LoVo (cell line): ENCODE data around the gene GPR3.
A peak's percentile ranks its signal among the peaks of the same experiment; 100 is the strongest.
"Not testable (repeated sequence)": the region's sequence is repeated elsewhere in the genome, so short reads cannot be mapped to it uniquely, and the experiment has no call there.

Source experiments
- DNase-seq: peaks from one replicate; pipeline ENCODE4 v3.0.0-alpha.2; 2016; ENCODE audit warnings: low spot score

Gene GPR3

GRCh38 chr1:27380224-27380623, 12.2 kb upstream of the GPR3 start:
- no peak for DNase-seq

GRCh38 chr1:27380766-27381733, 11.4 kb upstream of the GPR3 start:
- no peak for DNase-seq

GRCh38 chr1:27381969-27382762, 10.3 kb upstream of the GPR3 start:
- no peak for DNase-seq

- peak; percentile 68 for DNase-seq
Measured at GRCh38 chr1:27383039-27383605, 9.3 kb upstream of the GPR3 start, which contains the start of gene CD164L2. Gene CD164L2 (minus strand): TSS chr1:27383333. CDS start chr1:27383239, 94 bp downstream.

- no peak for DNase-seq
Measured at GRCh38 chr1:27383661-27384060, 8.8 kb upstream of the GPR3 start.

- DNase-seq: not testable (repeated sequence)
Measured at GRCh38 chr1:27384797-27385196, 7.6 kb upstream of the GPR3 start.

GRCh38 chr1:27388337-27389005, 4.0 kb upstream of the GPR3 start:
- peak; percentile 69 for DNase-seq

- DNase-seq: no peak
Measured at GRCh38 chr1:27391511-27392095, 819 bp upstream of the GPR3 start.

- DNase-seq: peak; percentile 22
Measured at GRCh38 chr1:27392778-27393635, 585 bp downstream of the GPR3 start.

- DNase-seq: no peak
Measured at GRCh38 chr1:27393641-27394281, 1.3 kb downstream of the GPR3 start.

GRCh38 chr1:27394282-27394658, 1.8 kb downstream of the GPR3 start:
- DNase-seq: no peak

GRCh38 chr1:27394925-27395324, 2.5 kb downstream of the GPR3 start:
- DNase-seq: no peak

- peak; percentile 66 for DNase-seq
Measured at GRCh38 chr1:27395441-27396195, 3.2 kb downstream of the GPR3 start.

GRCh38 chr1:27397110-27397509, 4.7 kb downstream of the GPR3 start:
- DNase-seq: no peak

GRCh38 chr1:27397749-27398148, 5.3 kb downstream of the GPR3 start:
- no peak for DNase-seq

- DNase-seq: no peak
Measured at GRCh38 chr1:27398405-27399149, 6.2 kb downstream of the GPR3 start.

- DNase-seq: no peak
Measured at GRCh38 chr1:27399251-27400025, 7.0 kb downstream of the GPR3 start.
